Astrocyte of the spinal cord (primary cell): ENCODE measurements around the gene TCFL5.

Experiments
- DNase-seq: peaks from one replicate; pipeline ENCODE4 v3.0.0; 2011; ENCODE audit warnings: low read depth, low spot score
- H3K4me3 ChIP-seq: 2 replicates; pipeline ENCODE4 v1.5.1; 2011; ENCODE audit warnings: low read depth, mild to moderate bottlenecking, low read length, moderate library complexity
- in situ Hi-C: cut with HindIII; loops from 2 replicates; pipeline ENCODE4 v1.10.0; 2017; ENCODE audit warnings: low sequenced_read_pairs
- TF ChIP-seq, protein P1 (sequence below): IDR thresholded peaks from 2 replicates; pipeline ENCODE4 v1.5.1; 2012; ENCODE audit warnings: low read depth, mild to moderate bottlenecking, low read length, inconsistent platforms

TCFL5 gene

DNA sequence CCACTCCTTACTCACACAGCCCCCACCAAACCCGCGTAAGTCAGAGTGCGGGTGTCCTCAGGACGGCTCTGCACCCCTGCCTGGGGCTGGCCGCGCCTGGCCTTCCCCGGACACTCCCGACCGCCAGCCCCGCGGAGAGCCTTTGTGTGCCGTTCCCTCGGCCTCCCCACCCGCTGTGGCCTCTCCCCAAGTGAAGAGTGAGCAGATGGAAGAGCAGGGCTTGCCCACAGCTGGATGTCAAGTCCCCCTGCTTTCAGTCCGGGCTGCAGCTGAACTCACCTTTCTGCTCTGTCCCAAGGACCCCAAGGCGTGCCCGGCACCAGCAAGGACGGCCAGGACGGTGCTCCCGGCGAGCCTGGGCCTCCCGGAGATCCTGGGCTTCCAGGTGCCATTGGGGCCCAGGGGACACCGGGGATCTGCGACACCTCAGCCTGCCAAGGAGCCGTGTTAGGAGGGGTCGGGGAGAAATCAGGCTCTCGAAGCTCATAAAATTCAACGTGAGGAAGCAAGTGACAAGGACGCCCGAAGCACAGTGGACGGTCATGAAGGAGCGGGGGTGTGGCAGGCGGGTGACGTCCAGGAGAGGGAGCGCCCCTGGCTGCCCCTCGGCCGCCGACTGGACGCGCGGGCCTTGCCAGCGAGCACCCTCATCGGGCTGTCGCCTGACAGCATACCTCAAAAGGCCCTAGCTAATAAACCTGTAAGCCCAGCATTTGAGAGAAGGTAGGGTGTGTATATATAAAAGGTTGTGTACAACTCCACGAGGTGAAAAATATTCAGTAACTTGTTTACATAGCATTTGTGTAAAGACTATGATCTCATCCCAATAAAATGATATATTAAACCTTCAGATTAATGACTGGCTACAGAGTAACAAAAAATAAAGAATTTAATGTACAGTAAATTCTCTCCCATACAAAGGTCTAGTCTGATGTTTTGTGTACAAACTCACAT lies 21.1 kb downstream of the TCFL5 start:
- TF ChIP-seq, protein P1, sequence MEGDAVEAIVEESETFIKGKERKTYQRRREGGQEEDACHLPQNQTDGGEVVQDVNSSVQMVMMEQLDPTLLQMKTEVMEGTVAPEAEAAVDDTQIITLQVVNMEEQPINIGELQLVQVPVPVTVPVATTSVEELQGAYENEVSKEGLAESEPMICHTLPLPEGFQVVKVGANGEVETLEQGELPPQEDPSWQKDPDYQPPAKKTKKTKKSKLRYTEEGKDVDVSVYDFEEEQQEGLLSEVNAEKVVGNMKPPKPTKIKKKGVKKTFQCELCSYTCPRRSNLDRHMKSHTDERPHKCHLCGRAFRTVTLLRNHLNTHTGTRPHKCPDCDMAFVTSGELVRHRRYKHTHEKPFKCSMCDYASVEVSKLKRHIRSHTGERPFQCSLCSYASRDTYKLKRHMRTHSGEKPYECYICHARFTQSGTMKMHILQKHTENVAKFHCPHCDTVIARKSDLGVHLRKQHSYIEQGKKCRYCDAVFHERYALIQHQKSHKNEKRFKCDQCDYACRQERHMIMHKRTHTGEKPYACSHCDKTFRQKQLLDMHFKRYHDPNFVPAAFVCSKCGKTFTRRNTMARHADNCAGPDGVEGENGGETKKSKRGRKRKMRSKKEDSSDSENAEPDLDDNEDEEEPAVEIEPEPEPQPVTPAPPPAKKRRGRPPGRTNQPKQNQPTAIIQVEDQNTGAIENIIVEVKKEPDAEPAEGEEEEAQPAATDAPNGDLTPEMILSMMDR: no peak
- no peak overlapping the region for H3K4me3 ChIP-seq
- in situ Hi-C loops: no loop called here
- DNase-seq: no peak

DNA sequence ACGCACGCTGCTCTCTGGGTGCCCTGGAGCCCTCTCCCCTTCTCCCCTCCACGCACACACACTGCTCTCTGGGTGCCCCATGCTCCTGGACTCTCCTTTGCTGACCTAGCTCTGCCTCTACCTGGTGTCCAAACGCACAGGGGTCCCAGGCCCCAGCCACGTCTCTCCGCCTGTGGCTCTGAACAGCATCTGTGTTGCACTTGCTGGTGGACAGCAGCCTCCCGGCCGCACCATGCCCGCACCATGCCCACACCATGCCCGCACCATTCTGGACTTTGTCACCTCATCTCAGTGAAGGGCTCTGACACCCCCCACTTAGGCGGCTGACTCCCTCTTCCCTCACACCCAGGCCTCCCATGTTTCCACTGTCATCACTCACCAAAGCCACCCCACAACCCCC lies 21.8 kb downstream of the TCFL5 start:
- H3K4me3 ChIP-seq: no peak overlapping the region
- TF ChIP-seq, protein P1: no peak
- DNase-seq: no peak
- in situ Hi-C loops: no loop called here

DNA sequence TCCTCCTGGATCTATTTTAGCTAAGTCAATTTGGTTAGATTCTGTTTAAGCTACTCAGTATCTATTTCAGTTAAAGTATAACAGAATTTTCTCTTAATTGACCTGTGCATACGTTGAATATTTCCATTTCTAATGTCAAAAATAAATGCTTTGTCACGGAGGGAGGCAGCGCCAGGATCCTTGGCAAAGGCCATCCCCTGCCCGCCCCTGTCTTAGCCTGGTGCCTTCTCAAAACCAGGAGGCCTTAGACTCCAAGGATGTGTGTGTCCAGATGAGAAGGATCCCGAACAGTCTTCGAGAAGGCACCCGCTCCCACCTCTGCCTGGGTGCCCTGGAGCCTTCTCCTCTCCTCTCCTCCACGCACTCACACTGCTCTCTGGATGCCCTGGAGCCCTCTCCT lies 22.4 kb downstream of the TCFL5 start:
- in situ Hi-C loops: no loop called here

DNA sequence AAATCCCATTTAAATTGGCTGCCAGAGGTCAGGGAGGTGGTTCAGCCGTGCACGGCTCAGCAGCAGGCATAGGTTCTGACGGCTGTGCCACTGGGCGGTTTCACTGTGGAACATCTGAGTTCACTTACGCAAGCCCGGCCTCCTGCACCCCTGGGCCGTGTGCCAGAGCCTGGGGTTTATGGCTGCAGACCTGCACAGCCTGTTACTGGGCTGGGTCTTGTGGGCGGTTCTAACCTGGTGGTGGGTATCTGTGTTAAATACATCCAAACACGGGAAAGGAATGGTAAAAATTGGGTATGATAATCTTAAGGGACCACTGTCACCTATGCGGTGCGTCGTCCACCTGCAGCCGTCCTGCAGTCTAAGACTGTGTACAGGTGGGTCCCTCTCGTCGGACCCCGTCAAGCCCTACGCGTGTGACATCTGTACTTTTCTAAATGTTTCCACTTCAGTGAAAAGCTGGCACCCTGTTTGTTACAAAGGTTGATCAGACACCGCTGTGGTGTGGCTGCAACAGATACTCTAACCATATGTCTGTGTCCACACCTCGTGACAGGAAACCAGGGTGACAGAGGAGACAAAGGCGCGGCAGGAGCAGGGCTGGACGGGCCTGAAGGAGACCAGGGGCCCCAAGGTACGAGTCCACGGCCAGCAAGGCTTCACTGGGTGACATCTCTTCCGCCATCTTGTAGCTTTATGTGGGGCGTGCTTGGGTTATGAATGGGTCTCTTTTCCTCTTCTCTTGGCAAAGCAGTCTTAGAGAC lies 23.3 kb downstream of the TCFL5 start:
- TF ChIP-seq, protein P1: no peak
- no peak for DNase-seq
- H3K4me3 ChIP-seq: no peak overlapping the region
- in situ Hi-C loops: no loop called here

More for the DNA sequence above, 22.4 kb downstream of the TCFL5 start:
- no peak overlapping the region for H3K4me3 ChIP-seq
- no peak for DNase-seq
- TF ChIP-seq, protein P1: no peak

DNA sequence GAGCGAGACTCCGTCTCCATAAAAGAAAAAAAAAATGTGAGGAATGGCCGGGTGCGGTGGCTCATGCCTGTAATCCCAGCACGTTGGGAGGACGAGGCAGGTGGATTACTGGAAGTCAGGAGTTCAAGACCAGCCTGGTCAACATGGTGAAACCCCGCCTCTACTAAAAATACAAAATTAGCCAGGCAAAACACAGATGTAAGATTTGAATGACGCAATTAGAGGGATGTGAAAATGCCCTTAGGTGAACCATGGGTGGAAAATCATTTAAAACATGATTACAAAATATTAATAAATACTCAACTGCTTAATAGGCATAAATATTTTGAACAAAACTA lies 23.9 kb downstream of the TCFL5 start:
- TF ChIP-seq, protein P1: no peak
- in situ Hi-C loops: no loop called here
- no peak for DNase-seq
- H3K4me3 ChIP-seq: no peak overlapping the region

DNA sequence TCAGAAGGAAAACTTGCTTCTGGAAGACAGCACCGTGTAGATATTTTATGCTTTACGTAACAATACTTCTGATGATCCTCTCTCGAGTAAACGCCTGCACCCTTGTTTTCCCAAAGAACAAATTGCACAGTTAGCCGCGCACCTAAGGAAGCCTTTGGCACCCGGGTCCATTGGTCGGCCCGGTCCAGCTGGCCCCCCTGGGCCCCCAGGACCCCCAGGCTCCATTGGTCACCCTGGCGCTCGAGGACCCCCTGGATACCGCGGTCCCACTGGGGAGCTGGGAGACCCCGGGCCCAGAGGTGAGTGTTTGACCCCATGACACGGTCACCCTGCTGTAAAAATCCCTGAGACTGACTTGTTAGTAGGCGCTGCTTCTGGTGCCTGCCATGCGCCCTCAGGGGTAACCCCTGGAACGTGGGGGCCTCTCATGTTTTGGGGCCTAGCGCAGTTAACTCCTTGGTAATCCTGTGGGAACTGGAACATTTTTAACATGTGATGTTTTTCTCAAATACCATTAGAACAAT lies 24.6 kb downstream of the TCFL5 start:
- H3K4me3 ChIP-seq: no peak overlapping the region
- in situ Hi-C loops: no loop called here
- no peak for DNase-seq
- TF ChIP-seq, protein P1: no peak
